GM19023 (cell line): ENCODE data around the gene ZNRF2.
"Not testable (repeated sequence)": the region's sequence is repeated elsewhere in the genome, so short reads cannot be mapped to it uniquely, and the experiment has no call there.

Experiments used
- ATAC-seq: cut with Tn5 transposase; IDR thresholded peaks from one replicate; pipeline ENCODE4 v1.9.1; 2021; ENCODE audit warnings: mild to moderate bottlenecking, moderate library complexity; ENCODE audit not compliant: unreplicated experiment

The ZNRF2 gene

DNA sequence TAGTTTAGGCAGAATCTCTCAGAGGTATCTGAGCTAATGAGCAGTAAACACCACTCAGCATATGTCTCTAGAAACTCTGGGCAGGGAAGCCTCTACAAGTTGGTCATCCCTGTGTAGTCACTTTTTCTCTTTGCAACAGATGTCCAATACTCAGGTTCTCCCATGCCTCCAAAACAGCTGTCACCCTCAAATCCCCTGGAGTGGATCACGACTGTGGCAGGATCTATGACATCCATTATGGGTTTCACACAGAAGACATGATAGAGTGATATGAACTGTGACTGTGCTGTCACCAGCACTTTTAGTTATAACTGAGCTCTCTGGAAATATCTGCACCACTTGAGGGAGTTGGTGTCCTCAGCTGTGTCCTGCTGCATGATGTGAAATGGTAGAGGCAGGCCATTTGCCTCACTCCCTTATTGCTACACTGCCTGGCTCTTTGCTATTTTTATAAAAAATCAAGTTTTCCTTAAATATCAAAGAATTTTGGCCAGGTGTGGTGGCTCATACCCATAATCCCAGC lies 24.1 kb upstream of the ZNRF2 start:
- ATAC-seq: no peak

- ATAC-seq: no peak
These were observed 21.2 kb upstream of the ZNRF2 start for GRCh38 chr7:30263090-30263710.

DNA sequence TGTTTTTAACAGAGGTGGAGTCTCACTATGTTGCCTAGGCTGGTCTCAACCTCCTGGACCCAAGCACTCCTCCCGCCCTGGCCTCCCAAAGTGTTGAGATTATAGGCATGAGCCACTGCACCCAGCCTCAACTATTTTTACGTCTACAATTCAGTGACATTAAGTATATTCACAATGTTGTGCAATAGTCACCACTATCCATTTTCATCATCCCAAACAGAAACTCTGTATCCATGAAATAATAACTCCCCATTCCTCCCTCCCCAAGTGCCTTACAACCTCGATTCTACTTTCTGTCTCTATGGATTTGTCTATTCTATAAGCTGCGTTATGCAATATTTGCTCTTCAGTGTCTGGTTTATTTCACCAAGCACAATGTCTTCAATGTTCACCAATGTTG lies 20.3 kb upstream of the ZNRF2 start:
- ATAC-seq: no peak

DNA sequence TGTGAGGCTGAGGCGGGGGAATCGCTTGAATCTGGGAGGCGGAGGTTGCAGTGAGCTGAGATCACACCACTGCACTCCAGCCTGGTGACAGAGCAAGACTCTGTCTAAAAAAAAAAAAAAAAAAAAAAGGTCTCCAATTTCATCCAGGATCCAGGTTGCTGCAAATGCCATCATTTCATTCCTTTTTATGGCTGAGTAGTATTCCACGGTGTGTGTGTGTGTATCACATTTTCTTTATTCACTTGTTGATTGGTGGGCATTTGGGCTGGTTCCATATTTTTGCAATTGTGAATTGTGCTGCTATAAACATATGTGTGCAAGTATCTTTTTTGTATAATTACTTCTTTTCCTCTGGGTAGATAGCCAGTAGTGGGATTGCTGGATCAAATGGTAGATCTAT lies 19.2 kb upstream of the ZNRF2 start:
- ATAC-seq: not testable (repeated sequence)

DNA sequence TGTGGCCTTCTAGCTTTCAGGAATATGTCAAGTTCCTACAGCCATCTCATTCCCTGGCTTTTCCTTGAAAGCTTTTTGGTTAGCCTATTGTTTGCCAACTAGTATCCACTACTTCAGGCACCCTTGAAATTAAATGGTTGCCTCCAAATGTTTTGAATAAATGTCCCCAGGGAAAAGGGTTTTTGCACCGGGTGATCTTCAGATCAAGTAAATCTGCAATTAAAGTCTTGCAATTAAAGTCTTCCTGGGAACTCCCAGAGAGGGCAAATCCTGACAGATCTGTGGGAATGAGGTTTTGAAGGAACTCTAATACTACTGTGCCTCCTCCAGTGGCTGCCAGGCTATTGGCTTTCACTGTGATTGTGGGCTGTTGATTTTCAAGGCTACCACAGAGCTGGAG lies 17.7 kb upstream of the ZNRF2 start:
- ATAC-seq: no peak

- ATAC-seq: no peak
These were observed 15.8 kb upstream of the ZNRF2 start for GRCh38 chr7:30268586-30268985.

- ATAC-seq: no peak
These were observed 14.9 kb upstream of the ZNRF2 start for GRCh38 chr7:30269490-30269889.

DNA sequence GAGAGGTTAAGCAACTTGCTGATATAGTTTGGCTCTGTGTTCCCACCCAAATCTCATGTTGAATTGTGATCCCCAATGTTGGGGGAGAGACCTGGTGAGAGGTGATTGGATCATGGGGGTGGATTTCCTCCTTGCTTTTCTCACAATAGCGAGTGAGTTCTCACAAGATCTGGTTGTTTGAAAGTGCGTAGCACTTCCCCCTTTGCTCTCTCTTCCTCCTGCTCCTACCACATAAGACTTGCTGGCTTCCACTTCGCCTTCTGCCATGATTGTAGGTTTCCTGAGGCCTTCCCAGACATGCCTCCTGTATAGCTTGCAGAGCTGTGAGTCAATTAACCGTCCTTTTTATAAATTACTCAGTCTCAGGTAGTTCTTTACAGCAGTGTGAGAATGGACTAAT lies 13.5 kb upstream of the ZNRF2 start:
- no peak for ATAC-seq

- ATAC-seq: no peak
These were observed 12.3 kb upstream of the ZNRF2 start for GRCh38 chr7:30272126-30272525.

- no peak for ATAC-seq
These were observed 10.8 kb upstream of the ZNRF2 start for GRCh38 chr7:30273552-30273951.

GRCh38 chr7:30274641-30275040 lies 9.8 kb upstream of the ZNRF2 start:
- no peak for ATAC-seq

- ATAC-seq: peak; percentile 55
These were observed 8.0 kb upstream of the ZNRF2 start for GRCh38 chr7:30276203-30276900.

DNA sequence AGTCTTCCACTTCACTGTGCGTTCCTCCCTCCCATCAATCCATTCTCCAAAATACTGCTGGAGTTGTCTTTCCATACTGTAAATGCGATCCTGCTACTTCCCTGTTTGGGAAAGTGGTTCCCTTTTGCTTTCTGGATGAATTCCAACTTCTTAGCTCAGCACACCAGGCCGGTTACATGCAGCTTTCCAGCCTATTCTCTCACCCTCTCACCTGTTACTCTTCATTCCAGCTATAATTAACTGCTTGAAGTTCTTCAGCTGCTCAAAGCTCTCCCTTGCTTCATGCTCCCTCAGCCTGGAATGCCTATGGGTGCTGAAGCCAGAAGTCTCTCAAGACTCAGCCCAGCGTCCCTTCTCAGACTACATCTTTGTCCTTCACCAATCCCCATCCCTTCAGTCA lies 6.0 kb upstream of the ZNRF2 start:
- no peak for ATAC-seq

GRCh38 chr7:30278849-30279652 lies 5.3 kb upstream of the ZNRF2 start:
- ATAC-seq: no peak

GRCh38 chr7:30279653-30279904 lies 4.8 kb upstream of the ZNRF2 start:
- ATAC-seq: no peak

GRCh38 chr7:30280631-30281030 lies 3.8 kb upstream of the ZNRF2 start:
- ATAC-seq: no peak

DNA sequence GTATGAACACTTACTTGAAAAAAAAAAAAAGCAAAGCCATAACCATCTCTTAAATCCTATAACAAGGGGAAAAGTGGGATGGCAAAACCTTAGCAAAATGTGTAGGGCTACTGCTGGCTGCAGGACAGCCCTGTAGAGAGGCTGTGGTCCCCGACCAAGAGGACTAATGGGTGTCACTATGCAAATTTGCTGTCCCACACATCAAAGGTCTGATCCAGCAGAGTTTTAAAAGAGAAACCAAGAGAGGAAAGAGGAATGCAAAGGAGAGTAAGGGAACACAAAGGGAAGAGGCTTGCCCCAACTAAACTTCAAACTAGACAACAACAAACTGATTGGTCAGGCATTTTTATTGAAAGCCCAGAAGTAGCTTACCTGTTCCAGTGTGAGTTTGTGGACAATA lies 3.1 kb upstream of the ZNRF2 start:
- no peak for ATAC-seq

DNA sequence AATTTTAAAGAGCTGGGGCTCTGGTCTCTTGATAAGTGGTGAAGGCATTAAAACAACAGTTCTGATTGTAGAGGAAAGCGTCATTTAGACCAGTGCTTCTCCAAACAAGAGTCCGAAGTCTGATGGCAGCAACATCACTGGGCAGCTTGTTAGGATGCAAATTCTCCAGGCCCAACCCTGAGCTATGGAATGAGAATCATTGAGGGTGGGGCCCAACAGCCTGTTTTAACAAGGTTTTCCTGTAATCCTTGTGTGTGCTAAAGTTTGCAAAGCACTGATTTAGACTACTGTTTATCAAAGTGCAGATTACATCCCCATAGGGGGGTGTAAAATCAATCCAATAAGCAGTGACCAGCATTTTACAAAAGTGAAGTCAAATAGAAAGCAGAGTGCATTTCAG lies 2.6 kb upstream of the ZNRF2 start:
- no peak for ATAC-seq

- ATAC-seq: no peak
These were observed 1.7 kb upstream of the ZNRF2 start for GRCh38 chr7:30282735-30283134.

- ATAC-seq: peak; percentile 16
These were observed 704 bp downstream of the ZNRF2 start for GRCh38 chr7:30285067-30285535.

- ATAC-seq: peak; percentile 2
These were observed 1.3 kb downstream of the ZNRF2 start for GRCh38 chr7:30285536-30286284.
